PC-9 (cell line): ENCODE results near the gene UCP2. TPM values are rescaled to one million over a fixed set of nuclear protein-coding genes. Genes with fewer than 3 reads are reported as not detected.

ENCODE experiments used
- BruUV-seq: library from RNA; stranded (reverse); fragments of 400-500 nt; replicated peaks from 2 replicates; lab custom pipeline; 2021; lab: Mats Ljungman, UMichigan
- CTCF ChIA-PET: fragments of 300-600 bp; sonication (Branson Sonifier 250); formaldehyde crosslinking; loops from one replicate; lab custom pipeline; 2022; ENCODE audit warnings: antibody characterized with exemption; lab: Charles Lee
- POLR2A ChIA-PET: fragments of 300-600 bp; sonication (Branson Sonifier 250); formaldehyde crosslinking; loops from one replicate; lab custom pipeline; 2022; ENCODE audit warnings: antibody characterized with exemption; ENCODE audit not compliant: unreplicated experiment; lab: Charles Lee
- DNase-seq, 2 experiments: peaks; one replicate each; pipeline versions ENCODE4 v3.0.0 to v3.0.0-alpha.2; 2015 to 2022; ENCODE audit warnings: mixed read lengths in 1 of 2
- H2AFZ ChIP-seq: fragments of 200-600 bp; sonication (generic); 2 replicates; pipeline ENCODE4 v1.8.1; 2017; ENCODE audit warnings: antibody characterized with exemption
- H3F3A ChIP-seq: fragments of 200-600 bp; sonication (generic); 2 replicates; pipeline ENCODE4 v1.8.1; 2017; ENCODE audit warnings: antibody characterized with exemption, mild to moderate bottlenecking, low read depth; ENCODE audit not compliant: insufficient read depth
- H3K27ac ChIP-seq: fragments of 200-600 bp; sonication (generic); 2 replicates; pipeline ENCODE4 v1.6.1; 2016; ENCODE audit warnings: mixed run types
- H3K27me3 ChIP-seq: fragments of 200-600 bp; sonication (generic); 2 replicates; pipeline ENCODE4 v1.6.1; 2016; ENCODE audit warnings: low read depth, mixed run types; ENCODE audit not compliant: insufficient read depth
- H3K36me3 ChIP-seq: fragments of 200-600 bp; sonication (generic); 2 replicates; pipeline ENCODE4 v1.6.1; 2016; ENCODE audit warnings: low read depth, mixed run types
- H3K4me1 ChIP-seq: fragments of 200-600 bp; sonication (generic); replicated peaks from 2 replicates; pipeline ENCODE4 v1.6.1; 2016; ENCODE audit warnings: mixed run types; ENCODE audit not compliant: insufficient read depth
- H3K4me2 ChIP-seq: fragments of 200-600 bp; sonication (generic); 2 replicates; pipeline ENCODE4 v1.6.1; 2017; ENCODE audit warnings: mixed run types
- H3K4me3 ChIP-seq: fragments of 200-600 bp; sonication (generic); 2 replicates; pipeline ENCODE4 v1.6.1; 2016; ENCODE audit warnings: mixed run types
- H3K79me2 ChIP-seq: fragments of 200-600 bp; sonication (generic); 2 replicates; pipeline ENCODE4 v1.6.1; 2017; ENCODE audit warnings: low read depth, mixed run types
- H3K9me2 ChIP-seq: fragments of 200-600 bp; sonication (generic); 2 replicates; pipeline ENCODE4 v1.8.1; 2017; ENCODE audit warnings: mild to moderate bottlenecking; ENCODE audit not compliant: insufficient read depth
- H3K9me3 ChIP-seq: fragments of 200-600 bp; sonication (generic); 2 replicates; pipeline ENCODE4 v1.8.1; 2016; ENCODE audit warnings: low read depth; ENCODE audit not compliant: insufficient read depth
- H4K20me1 ChIP-seq: fragments of 200-600 bp; sonication (generic); 2 replicates; pipeline ENCODE4 v1.8.1; 2017; ENCODE audit not compliant: insufficient read depth
- CTCF ChIP-seq: fragments of 200-600 bp; sonication (generic); conservative IDR thresholded peaks from 2 replicates; pipeline ENCODE4 v1.6.1; 2017; ENCODE audit warnings: mixed run types, antibody characterized with exemption, mild to moderate bottlenecking, moderate library complexity
- EZH2 ChIP-seq: fragments of 200-600 bp; sonication (generic); IDR thresholded peaks from 2 replicates; pipeline ENCODE4 v1.8.0; 2017; ENCODE audit warnings: antibody characterized with exemption, low read depth
- intact Hi-C: fragments of 100-400 bp; cut with micrococcal nuclease; formaldehyde crosslinking; loops from one replicate; pipeline ENCODE4 v1.10.0; 2022; ENCODE audit not compliant: unreplicated experiment
- total RNA-seq: library from RNA; stranded (reverse); gene quantifications from 2 replicates; pipeline ENCODE4 v1.2.3, GENCODE V29; 2021

UCP2 gene
- total RNA-seq, 1 experiment from 2014 or later = 27.2 TPM

GRCh38 chr11:73931951-73932350 lies 50.7 kb downstream of the UCP2 start:
- H3K36me3 ChIP-seq = peaks cover 20% of the 10 kb centered on the region; the same call in 1 of the 2 replicates

GRCh38 chr11:73931039-73931645 lies 51.5 kb downstream of the UCP2 start:
- TF ChIP-seq CTCF (peak; percentile 66), EZH2 (no peak)
- peaks cover 22% of the 10 kb centered on the region; the same call in 1 of the 2 replicates for H3K36me3 ChIP-seq
- H2AFZ ChIP-seq = no peak overlapping the region
- DNase-seq = peak; percentile 34 to 43
- H3K9me3 ChIP-seq = no peaks in the 10 kb centered on the region
- ChIA-PET CTCF (interaction anchor here (0.5 to 1.4 kb wide), 4 partner anchors 270 to 804 kb away, joined by 3 to 12 read pairs (median 3); no protein-coding TSS in a partner anchor), POLR2A (interaction anchor here (0.6 kb wide), 1 partner anchor 11 kb away, joined by 3 read pairs; no protein-coding TSS in a partner anchor)
- no peaks in the 10 kb centered on the region for H4K20me1 ChIP-seq
- no peaks in the 10 kb centered on the region for H3K27me3 ChIP-seq
- no peaks in the 10 kb centered on the region for H3K79me2 ChIP-seq
- intact Hi-C loops = loop anchor here (2.0 to 5.0 kb wide), 2 partner anchors 306 to 579 kb away; no protein-coding TSS in a partner anchor
- H3K4me2 ChIP-seq = no peak overlapping the region
- BruUV-seq = no TSS peak
- no peaks in the 10 kb centered on the region for H3K9me2 ChIP-seq
- H3K27ac ChIP-seq = no peak overlapping the region
- no peak overlapping the region for H3K4me3 ChIP-seq
- no peaks in the 10 kb centered on the region for H3F3A ChIP-seq
- H3K4me1 ChIP-seq = no peaks in the 10 kb centered on the region

More at GRCh38 chr11:73931951-73932350, 50.7 kb downstream of the UCP2 start:
- Histone ChIP-seq H3K4me3 (no peak overlapping the region), H3K79me2 (no peaks in the 10 kb centered on the region), H4K20me1 (no peaks in the 10 kb centered on the region), H3F3A (no peaks in the 10 kb centered on the region), H3K4me2 (no peak overlapping the region), H3K27me3 (no peaks in the 10 kb centered on the region), H3K4me1 (no peaks in the 10 kb centered on the region), H2AFZ (no peak overlapping the region), H3K9me3 (no peaks in the 10 kb centered on the region), H3K9me2 (no peaks in the 10 kb centered on the region), H3K27ac (no peak overlapping the region)
- no TSS peak for BruUV-seq
- no peak for DNase-seq
- TF ChIP-seq CTCF (no peak), EZH2 (no peak)
- ChIA-PET CTCF (interaction anchor here (0.6 to 1.4 kb wide), 2 partner anchors 271 to 306 kb away, joined by 3 to 12 read pairs; no protein-coding TSS in a partner anchor), POLR2A (interaction anchor here (0.6 kb wide), 1 partner anchor 10 kb away, joined by 3 read pairs; no protein-coding TSS in a partner anchor)
- intact Hi-C loops = loop anchor here (2.0 to 5.0 kb wide), 2 partner anchors 307 to 580 kb away; no protein-coding TSS in a partner anchor

GRCh38 chr11:73929388-73929787 lies 53.3 kb downstream of the UCP2 start:
- POLR2A ChIA-PET = no interaction called here

More at GRCh38 chr11:73929388-73929787, 53.3 kb downstream of the UCP2 start:
- Histone ChIP-seq H3F3A (no peaks in the 10 kb centered on the region), H3K4me1 (no peaks in the 10 kb centered on the region), H2AFZ (no peak overlapping the region), H3K9me2 (no peaks in the 10 kb centered on the region), H4K20me1 (no peaks in the 10 kb centered on the region), H3K79me2 (no peaks in the 10 kb centered on the region), H3K9me3 (no peaks in the 10 kb centered on the region), H3K4me3 (no peak overlapping the region), H3K27ac (no peak overlapping the region), H3K4me2 (no peak overlapping the region), H3K27me3 (no peaks in the 10 kb centered on the region), H3K36me3 (peaks cover 22% of the 10 kb centered on the region; the same call in 1 of the 2 replicates)
- no peak for DNase-seq
- BruUV-seq = no TSS peak
- TF ChIP-seq EZH2 (no peak), CTCF (no peak)
- CTCF ChIA-PET = no interaction called here
- intact Hi-C loops = no loop called here

Other genes starting within 250 kb of the UCP2 start
- 134 and 142 TPM in 2 replicates for gene RAB6A, start 221.8 kb downstream of the UCP2 start, total RNA-seq
- 58.7 and 64.5 TPM in 2 replicates for gene MRPL48, start 195.0 kb downstream of the UCP2 start, total RNA-seq
- 79.7 and 92.4 TPM in 2 replicates for gene COA4, start 106.0 kb downstream of the UCP2 start, total RNA-seq
- 30.0 and 30.7 TPM in 2 replicates for gene PAAF1, start 105.8 kb downstream of the UCP2 start, total RNA-seq
- gene DNAJB13, start 31.8 kb downstream of the UCP2 start, total RNA-seq = 0.79 and 0.90 TPM in 2 replicates
- gene UCP3, start 26.2 kb upstream of the UCP2 start, total RNA-seq = 2.0 and 2.4 TPM in 2 replicates
- 47.6 and 50.0 TPM in 2 replicates for gene C2CD3, start 188.2 kb upstream of the UCP2 start, total RNA-seq
- 81.0 and 86.8 TPM in 2 replicates for gene PPME1, start 188.4 kb upstream of the UCP2 start, total RNA-seq